HepG2 (cell line): ENCODE results near the gene SYNPO. TPM values are rescaled to one million over a fixed set of nuclear protein-coding genes. Genes with fewer than 3 reads are reported as not detected.
A peak's percentile ranks its signal among the peaks of the same experiment; 100 is the strongest.

Experiments
- CAMTA2 ChIP-seq: sonication (generic); formaldehyde crosslinking; IDR thresholded peaks from 2 replicates; pipeline ENCODE4 v1.4.0; 2020; ENCODE audit warnings: mild to moderate bottlenecking, missing genetic modification reagents, borderline replicate concordance
- EZH2 ChIP-seq: conservative IDR thresholded peaks from 2 replicates; pipeline ENCODE4 v1.6.1; 2012; ENCODE audit warnings: mild to moderate bottlenecking, low read depth, low read length, moderate library complexity
- FOXP1 ChIP-seq, 2 experiments: fragments of 450-650 bp in 1 of 2; IDR thresholded peaks; 2 replicates each; pipeline ENCODE4 v1.6.1; 2017 to 2018; ENCODE audit warnings: antibody characterized with exemption in 1 of 2
- GTF2F1 ChIP-seq: fragments of 150-350 bp; IDR thresholded peaks from 2 replicates; pipeline ENCODE4 v1.6.1; 2014; ENCODE audit warnings: low read length
- HMG20A ChIP-seq: IDR thresholded peaks from 2 replicates; pipeline ENCODE4 v1.6.1; 2016; ENCODE audit warnings: borderline replicate concordance
- KLF6 ChIP-seq: IDR thresholded peaks from 2 replicates; pipeline ENCODE4 v1.8.0; 2016; ENCODE audit warnings: missing biosample characterization, missing genetic modification reagents
- MLLT10 ChIP-seq: sonication (generic); formaldehyde crosslinking; IDR thresholded peaks from 2 replicates; pipeline ENCODE4 v1.4.0; 2020; ENCODE audit warnings: missing genetic modification reagents
- NFKB2 ChIP-seq: sonication (generic); formaldehyde crosslinking; IDR thresholded peaks from 2 replicates; pipeline ENCODE4 v1.4.0; 2020; ENCODE audit warnings: missing genetic modification reagents, borderline replicate concordance
- RELA ChIP-seq: sonication (generic); formaldehyde crosslinking; IDR thresholded peaks from 2 replicates; pipeline ENCODE4 v1.4.0; 2020; ENCODE audit warnings: missing genetic modification reagents
- SOX13 ChIP-seq, 3 experiments: fragments of 450-650 bp in 1 of 3; sonication (generic) in 1 of 3; formaldehyde crosslinking in 1 of 3; IDR thresholded peaks in 2 of 3; conservative IDR thresholded peaks in 1 of 3; 2 replicates each; pipeline versions ENCODE4 v1.5.0 to v1.6.1; 2016 to 2020; ENCODE audit warnings: antibody characterized with exemption in 1 of 3, mild to moderate bottlenecking in 1 of 3, missing compliant biosample characterization in 1 of 3, missing genetic modification reagents in 1 of 3, moderate library complexity in 1 of 3
- YY1 ChIP-seq: IDR thresholded peaks from 2 replicates; pipeline ENCODE4 v1.6.1; 2011; ENCODE audit warnings: low read length, low read depth, moderate library complexity, mild to moderate bottlenecking; ENCODE audit not compliant: insufficient read depth, insufficient replicate concordance
- ZMAT3 ChIP-seq: sonication (generic); formaldehyde crosslinking; conservative IDR thresholded peaks from 2 replicates; pipeline ENCODE4 v1.7.0; 2021; ENCODE audit warnings: missing genetic modification reagents
- ZNF235 ChIP-seq: sonication (generic); formaldehyde crosslinking; IDR thresholded peaks from 2 replicates; pipeline ENCODE4 v1.8.1; 2023; ENCODE audit warnings: mild to moderate bottlenecking, missing genetic modification reagents, borderline replicate concordance
- ZNF383 ChIP-seq: sonication (generic); formaldehyde crosslinking; IDR thresholded peaks from 2 replicates; pipeline ENCODE4 v1.4.0; 2020; ENCODE audit warnings: missing genetic modification reagents, mild to moderate bottlenecking, borderline replicate concordance
- ZNF430 ChIP-seq: sonication (generic); formaldehyde crosslinking; IDR thresholded peaks from 2 replicates; pipeline ENCODE4 v1.9.0; 2021; ENCODE audit warnings: mild to moderate bottlenecking, missing genetic modification reagents
- ZNF484 ChIP-seq: sonication (generic); formaldehyde crosslinking; IDR thresholded peaks from 2 replicates; pipeline ENCODE4 v1.5.1; 2020; ENCODE audit warnings: mild to moderate bottlenecking, low read depth, missing genetic modification reagents, borderline replicate concordance
- ZNF720 ChIP-seq: sonication (generic); formaldehyde crosslinking; IDR thresholded peaks from 2 replicates; pipeline ENCODE4 v1.4.0; 2020; ENCODE audit warnings: missing genetic modification reagents
- ZNF761 ChIP-seq: sonication (generic); formaldehyde crosslinking; conservative IDR thresholded peaks from 2 replicates; pipeline ENCODE4 v1.4.0; 2020; ENCODE audit warnings: mild to moderate bottlenecking, missing genetic modification reagents
- ZNF780A ChIP-seq: sonication (generic); formaldehyde crosslinking; IDR thresholded peaks from 2 replicates; pipeline ENCODE4 v1.8.0; 2022; ENCODE audit warnings: mild to moderate bottlenecking, missing genetic modification reagents, moderate library complexity
- ZNF878 ChIP-seq: sonication (generic); formaldehyde crosslinking; IDR thresholded peaks from 2 replicates; pipeline ENCODE4 v1.8.1; 2023; ENCODE audit warnings: mild to moderate bottlenecking, missing genetic modification reagents, moderate library complexity
- polyA plus RNA-seq, 8 experiments: library from polyadenylated mRNA; depleted of rRNA in 3 of 8; stranded (reverse) in 7 of 8; unstranded in 1 of 8; fragments of >200 nt; fragmentation: Illumina TruSeq in 4 of 8; extraction: Trizol in 4 of 8; gene quantifications; 2 replicates each; pipeline versions ENCODE4 v1.2.1 to v1.2.3, GENCODE V29; 2011 to 2016; ENCODE audit warnings: low read depth in 4 of 8, missing spikeins in 1 of 8, mixed read lengths in 1 of 8; ENCODE audit not compliant: insufficient read depth in 1 of 8
- total RNA-seq, 5 experiments: library from RNA; depleted of rRNA; stranded (reverse); fragments of >200 nt; fragmentation: Illumina TruSeq; extraction: Trizol; gene quantifications; 2 replicates each; pipeline ENCODE4 v1.2.3, GENCODE V29; 2016; ENCODE audit warnings: low read depth in 1 of 5
- TF ChIP-seq, protein P1 (sequence below): sonication (generic); formaldehyde crosslinking; IDR thresholded peaks from 2 replicates; pipeline ENCODE4 v1.9.0; 2021; ENCODE audit warnings: missing genetic modification reagents, mild to moderate bottlenecking, borderline replicate concordance
- TF ChIP-seq, protein P2 (sequence below): sonication (generic); formaldehyde crosslinking; IDR thresholded peaks from 2 replicates; pipeline ENCODE4 v1.9.0; 2021; ENCODE audit warnings: missing genetic modification reagents, borderline replicate concordance
- TF ChIP-seq, protein P3 (sequence below): sonication (generic); formaldehyde crosslinking; IDR thresholded peaks from 2 replicates; pipeline ENCODE4 v1.8.0; 2022; ENCODE audit warnings: mild to moderate bottlenecking, missing genetic modification reagents, borderline replicate concordance
- TF ChIP-seq, protein P4 (sequence below): IDR thresholded peaks from 2 replicates; pipeline ENCODE4 v1.6.1; 2016; ENCODE audit warnings: mild to moderate bottlenecking

SYNPO gene
- total and polyA plus RNA-seq, 2 of the 13 experiments (the other 11 are each of a cell fraction or from before 2014, with no cell fraction given): 0.09 to 0.30 TPM

DNA sequence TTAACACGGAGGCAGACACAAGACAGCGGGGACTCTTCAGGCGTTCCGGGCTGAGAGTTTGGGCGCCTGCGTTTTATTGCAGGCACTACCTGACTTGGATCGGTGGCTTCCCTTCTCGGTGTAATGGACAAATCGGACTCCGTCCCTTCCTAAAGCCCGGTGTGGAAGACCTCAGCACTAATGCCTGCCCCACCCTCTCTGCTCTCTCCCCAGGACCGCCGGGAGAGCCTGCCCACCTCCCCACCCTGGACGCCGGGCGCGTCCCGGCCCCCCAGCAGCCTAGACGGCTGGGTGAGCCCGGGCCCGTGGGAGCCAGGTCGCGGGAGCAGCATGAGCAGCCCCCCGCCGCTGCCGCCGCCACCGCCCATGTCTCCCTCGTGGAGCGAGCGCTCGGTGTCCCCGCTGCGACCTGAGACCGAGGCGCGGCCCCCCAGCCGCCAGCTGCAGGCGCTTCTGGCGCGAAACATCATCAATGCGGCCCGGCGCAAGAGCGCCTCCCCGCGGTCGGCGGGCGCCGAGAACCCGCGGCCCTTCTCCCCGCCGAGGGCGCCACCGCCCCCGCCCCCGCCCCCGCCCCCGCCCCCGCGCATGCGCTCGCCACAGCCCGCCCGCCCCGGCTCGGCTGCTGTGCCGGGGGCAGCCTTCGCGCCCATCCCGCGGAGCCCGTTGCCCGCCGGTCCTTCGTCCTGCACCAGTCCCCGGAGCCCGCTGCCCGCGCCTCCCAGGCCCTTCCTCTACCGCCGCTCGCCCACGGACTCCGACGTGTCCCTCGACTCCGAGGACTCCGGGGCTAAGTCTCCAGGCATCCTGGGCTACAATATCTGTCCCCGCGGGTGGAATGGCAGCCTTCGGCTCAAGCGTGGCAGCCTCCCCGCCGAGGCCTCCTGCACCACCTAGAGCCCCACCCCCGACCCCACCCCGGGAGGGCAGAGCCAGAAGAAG lies 16.0 kb downstream of the SYNPO start (continued):
- TF ChIP-seq, protein P1, sequence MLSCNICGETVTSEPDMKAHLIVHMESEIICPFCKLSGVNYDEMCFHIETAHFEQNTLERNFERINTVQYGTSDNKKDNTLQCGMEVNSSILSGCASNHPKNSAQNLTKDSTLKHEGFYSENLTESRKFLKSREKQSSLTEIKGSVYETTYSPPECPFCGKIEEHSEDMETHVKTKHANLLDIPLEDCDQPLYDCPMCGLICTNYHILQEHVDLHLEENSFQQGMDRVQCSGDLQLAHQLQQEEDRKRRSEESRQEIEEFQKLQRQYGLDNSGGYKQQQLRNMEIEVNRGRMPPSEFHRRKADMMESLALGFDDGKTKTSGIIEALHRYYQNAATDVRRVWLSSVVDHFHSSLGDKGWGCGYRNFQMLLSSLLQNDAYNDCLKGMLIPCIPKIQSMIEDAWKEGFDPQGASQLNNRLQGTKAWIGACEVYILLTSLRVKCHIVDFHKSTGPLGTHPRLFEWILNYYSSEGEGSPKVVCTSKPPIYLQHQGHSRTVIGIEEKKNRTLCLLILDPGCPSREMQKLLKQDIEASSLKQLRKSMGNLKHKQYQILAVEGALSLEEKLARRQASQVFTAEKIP (CRISPR knock-in tag): no peak
- no peak for TF ChIP-seq CAMTA2
- TF ChIP-seq EZH2: no peak
- no peak for TF ChIP-seq GTF2F1
- TF ChIP-seq FOXP1 (IDR thresholded peaks at IDR 0.05): no peak
- no peak for TF ChIP-seq FOXP1 (CRISPR knock-in tag; IDR thresholded peaks at IDR 0.05)
- TF ChIP-seq YY1: no peak
- no peak for TF ChIP-seq HMG20A (CRISPR knock-in tag)
- no peak for TF ChIP-seq ZNF878
- TF ChIP-seq ZNF430: no peak
- TF ChIP-seq, protein P2, sequence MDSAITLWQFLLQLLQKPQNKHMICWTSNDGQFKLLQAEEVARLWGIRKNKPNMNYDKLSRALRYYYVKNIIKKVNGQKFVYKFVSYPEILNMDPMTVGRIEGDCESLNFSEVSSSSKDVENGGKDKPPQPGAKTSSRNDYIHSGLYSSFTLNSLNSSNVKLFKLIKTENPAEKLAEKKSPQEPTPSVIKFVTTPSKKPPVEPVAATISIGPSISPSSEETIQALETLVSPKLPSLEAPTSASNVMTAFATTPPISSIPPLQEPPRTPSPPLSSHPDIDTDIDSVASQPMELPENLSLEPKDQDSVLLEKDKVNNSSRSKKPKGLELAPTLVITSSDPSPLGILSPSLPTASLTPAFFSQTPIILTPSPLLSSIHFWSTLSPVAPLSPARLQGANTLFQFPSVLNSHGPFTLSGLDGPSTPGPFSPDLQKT (CRISPR knock-in tag): no peak
- TF ChIP-seq ZNF780A (CRISPR knock-in tag): no peak
- 0 out of 2 replicates have a peak, but pooled peaks have one; percentile 31 for TF ChIP-seq ZMAT3 (CRISPR knock-in tag)
- TF ChIP-seq ZNF235 (CRISPR knock-in tag): peak; percentile 24; the same call in 1 of the 2 replicates
- no peak for TF ChIP-seq KLF6 (CRISPR knock-in tag)
- TF ChIP-seq, protein P3, sequence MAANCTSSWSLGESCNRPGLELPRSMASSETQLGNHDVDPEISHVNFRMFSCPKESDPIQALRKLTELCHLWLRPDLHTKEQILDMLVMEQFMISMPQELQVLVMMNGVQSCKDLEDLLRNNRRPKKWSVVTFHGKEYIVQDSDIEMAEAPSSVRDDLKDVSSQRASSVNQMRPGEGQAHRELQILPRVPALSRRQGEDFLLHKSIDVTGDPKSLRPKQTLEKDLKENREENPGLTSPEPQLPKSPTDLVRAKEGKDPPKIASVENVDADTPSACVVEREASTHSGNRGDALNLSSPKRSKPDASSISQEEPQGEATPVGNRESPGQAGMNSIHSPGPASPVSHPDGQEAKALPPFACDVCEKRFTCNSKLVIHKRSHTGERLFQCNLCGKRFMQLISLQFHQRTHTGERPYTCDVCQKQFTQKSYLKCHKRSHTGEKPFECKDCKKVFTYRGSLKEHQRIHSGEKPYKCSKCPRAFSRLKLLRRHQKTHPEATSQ (CRISPR knock-in tag): no peak
- TF ChIP-seq, protein P4, sequence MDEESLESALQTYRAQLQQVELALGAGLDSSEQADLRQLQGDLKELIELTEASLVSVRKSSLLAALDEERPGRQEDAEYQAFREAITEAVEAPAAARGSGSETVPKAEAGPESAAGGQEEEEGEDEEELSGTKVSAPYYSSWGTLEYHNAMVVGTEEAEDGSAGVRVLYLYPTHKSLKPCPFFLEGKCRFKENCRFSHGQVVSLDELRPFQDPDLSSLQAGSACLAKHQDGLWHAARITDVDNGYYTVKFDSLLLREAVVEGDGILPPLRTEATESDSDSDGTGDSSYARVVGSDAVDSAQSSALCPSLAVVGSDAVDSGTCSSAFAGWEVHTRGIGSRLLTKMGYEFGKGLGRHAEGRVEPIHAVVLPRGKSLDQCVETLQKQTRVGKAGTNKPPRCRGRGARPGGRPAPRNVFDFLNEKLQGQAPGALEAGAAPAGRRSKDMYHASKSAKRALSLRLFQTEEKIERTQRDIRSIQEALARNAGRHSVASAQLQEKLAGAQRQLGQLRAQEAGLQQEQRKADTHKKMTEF: peak; percentile 24; the same call in 1 of the 2 replicates
- TF ChIP-seq MLLT10 (CRISPR knock-in tag): no peak
- no peak for TF ChIP-seq NFKB2
- TF ChIP-seq ZNF484 (CRISPR knock-in tag): no peak
- no peak for TF ChIP-seq ZNF761
- TF ChIP-seq RELA (CRISPR knock-in tag): no peak
- TF ChIP-seq ZNF383 (CRISPR knock-in tag): no peak
- TF ChIP-seq SOX13 (IDR thresholded peaks at IDR 0.05): no peak
- no peak for TF ChIP-seq SOX13 (CRISPR knock-in tag; conservative IDR thresholded peaks at IDR 0.05 in 1 of 2, IDR thresholded peaks at IDR 0.05 in 1 of 2)
- no peak for TF ChIP-seq ZNF720 (CRISPR knock-in tag)
